ENCODE measurements around the gene RGSL1. TPM values are rescaled to one million over a fixed set of nuclear protein-coding genes. Genes with fewer than 3 reads are reported as not detected.

Gene RGSL1
- total and polyA plus RNA-seq, 9 of the 15 experiments (the other 6 are each of a cell fraction or from before 2014, with no cell fraction given): 0.03 TPM; not detected in 8

GRCh38 chr1:182565537-182565936 lies 115.6 kb downstream of the RGSL1 start (continued):
- TF ChIP-seq TBP (optimal IDR thresholded peaks at IDR 0.05; ENCODE audit: low read depth, low read length) (no peak), MAFG (tag; conservative IDR thresholded peaks at IDR 0.05) (peak; percentile 39; the same call in 1 of the 2 replicates), TEAD4 (IDR thresholded peaks at IDR 0.05; ENCODE audit: low read length) (no peak), TEAD4 (CRISPR knock-in tag; IDR thresholded peaks at IDR 0.05; ENCODE audit: borderline replicate concordance) (no peak), ZNF584 (CRISPR knock-in tag; IDR thresholded peaks at IDR 0.05; ENCODE audit: low read depth) (no peak), CBFA2T3 (IDR thresholded peaks at IDR 0.05) (no peak), MXI1 (IDR thresholded peaks at IDR 0.05; ENCODE audit: low read depth, low read length) (no peak), TGIF2 (CRISPR knock-in tag; IDR thresholded peaks at IDR 0.05) (no peak), RCOR1 (IDR thresholded peaks at IDR 0.05; ENCODE audit: borderline replicate concordance in 1 of 2, low read depth in 2 of 2, low read length in 2 of 2) (no peak), ZNF778 (CRISPR knock-in tag; IDR thresholded peaks at IDR 0.05) (no peak), ZNF316 (IDR thresholded peaks at IDR 0.05) (peak; percentile 46; the same call in 1 of the 2 replicates), DPF2 (IDR thresholded peaks at IDR 0.05) (no peak), JUND (IDR thresholded peaks at IDR 0.05; ENCODE audit: borderline replicate concordance, low read depth, low read length) (no peak), JUND (tag; IDR thresholded peaks at IDR 0.05; ENCODE audit: borderline replicate concordance, low read depth, low read length) (peak; percentile 44; the same call in 1 of the 3 replicates), CAMTA2 (CRISPR knock-in tag; conservative IDR thresholded peaks at IDR 0.05) (no peak), BCLAF1 (IDR thresholded peaks at IDR 0.05; ENCODE audit: borderline replicate concordance in 1 of 2, control insufficient read depth in 1 of 2, low read depth in 2 of 2, low read length in 1 of 2) (no peak), PML (IDR thresholded peaks at IDR 0.05; ENCODE audit: low read length) (no peak)
- TF ChIP-seq, protein P1, sequence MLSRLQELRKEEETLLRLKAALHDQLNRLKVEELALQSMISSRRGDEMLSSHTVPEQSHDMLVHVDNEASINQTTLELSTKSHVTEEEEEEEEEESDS (CRISPR knock-in tag; IDR thresholded peaks at IDR 0.05): no peak
- TF ChIP-seq, protein P2, sequence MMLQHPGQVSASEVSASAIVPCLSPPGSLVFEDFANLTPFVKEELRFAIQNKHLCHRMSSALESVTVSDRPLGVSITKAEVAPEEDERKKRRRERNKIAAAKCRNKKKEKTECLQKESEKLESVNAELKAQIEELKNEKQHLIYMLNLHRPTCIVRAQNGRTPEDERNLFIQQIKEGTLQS (IDR thresholded peaks at IDR 0.05): peak; percentile 59
- TF ChIP-seq, protein P2 (CRISPR knock-in tag; conservative IDR thresholded peaks at IDR 0.05): no peak
- TF ChIP-seq, protein P3, sequence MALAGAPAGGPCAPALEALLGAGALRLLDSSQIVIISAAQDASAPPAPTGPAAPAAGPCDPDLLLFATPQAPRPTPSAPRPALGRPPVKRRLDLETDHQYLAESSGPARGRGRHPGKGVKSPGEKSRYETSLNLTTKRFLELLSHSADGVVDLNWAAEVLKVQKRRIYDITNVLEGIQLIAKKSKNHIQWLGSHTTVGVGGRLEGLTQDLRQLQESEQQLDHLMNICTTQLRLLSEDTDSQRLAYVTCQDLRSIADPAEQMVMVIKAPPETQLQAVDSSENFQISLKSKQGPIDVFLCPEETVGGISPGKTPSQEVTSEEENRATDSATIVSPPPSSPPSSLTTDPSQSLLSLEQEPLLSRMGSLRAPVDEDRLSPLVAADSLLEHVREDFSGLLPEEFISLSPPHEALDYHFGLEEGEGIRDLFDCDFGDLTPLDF (CRISPR knock-in tag; IDR thresholded peaks at IDR 0.05): no peak
